IMR-90 (cell line): ENCODE data around the gene CYP4V2. TPM values are rescaled to one million over a fixed set of nuclear protein-coding genes. Genes with fewer than 3 reads are reported as not detected.

Source experiments
- ATAC-seq: fragments of 200-7000 bp; cut with Tn5 transposase; 2 replicates; pipeline ENCODE4 v1.9.1; 2020; ENCODE audit warnings: low read depth, mild to moderate bottlenecking, moderate library complexity
- BruUV-seq: library from RNA; stranded (reverse); fragments of 400-500 nt; replicated peaks from 2 replicates; lab custom pipeline; 2021; lab: Mats Ljungman, UMichigan
- CTCF ChIA-PET: fragments of 300-600 bp; formaldehyde crosslinking; extraction: SDS; loops from one replicate; lab custom pipeline; 2021; ENCODE audit warnings: antibody characterized with exemption; lab: Yijun Ruan, JAX
- POLR2A ChIA-PET: fragments of 300-600 bp; sonication (Branson Sonifier 250); formaldehyde crosslinking; loops from one replicate; lab custom pipeline; 2022; ENCODE audit warnings: antibody characterized with exemption; ENCODE audit not compliant: unreplicated experiment; lab: Charles Lee
- DNase-seq: peaks from one replicate; pipeline ENCODE4 v3.0.0; 2013
- H2AFZ ChIP-seq: replicated peaks from 2 replicates; pipeline ENCODE3; 2013; ENCODE audit warnings: low read length, mild to moderate bottlenecking; ENCODE audit not compliant: poor library complexity
- H2AK5ac ChIP-seq: 2 replicates; pipeline ENCODE4 v1.6.1; 2013; ENCODE audit warnings: low read depth, low read length, inconsistent platforms
- H2AK9ac ChIP-seq: replicated peaks from 2 replicates; pipeline ENCODE3; 2013; ENCODE audit warnings: mild to moderate bottlenecking, low read depth, low read length, moderate library complexity; ENCODE audit not compliant: poor library complexity
- H2BK120ac ChIP-seq: 2 replicates; pipeline ENCODE4 v1.6.1; 2013; ENCODE audit warnings: low read depth, low read length, inconsistent platforms
- H2BK15ac ChIP-seq: 3 replicates; pipeline ENCODE4 v1.6.1; 2013; ENCODE audit warnings: low read depth, low read length, inconsistent platforms
- H2BK20ac ChIP-seq: 2 replicates; pipeline ENCODE4 v1.6.1; 2013; ENCODE audit warnings: low read depth, mild to moderate bottlenecking, inconsistent platforms, low read length, moderate library complexity
- H2BK5ac ChIP-seq: 2 replicates; pipeline ENCODE4 v1.6.1; 2013; ENCODE audit warnings: mild to moderate bottlenecking, low read depth, low read length, inconsistent platforms; ENCODE audit not compliant: poor library complexity, severe bottlenecking
- H3K14ac ChIP-seq: replicated peaks from 2 replicates; pipeline ENCODE4 v1.6.1; 2013; ENCODE audit warnings: low read depth, low read length, inconsistent platforms
- H3K18ac ChIP-seq: 2 replicates; pipeline ENCODE4 v1.6.1; 2013; ENCODE audit warnings: low read depth, low read length, control low read depth
- H3K23ac ChIP-seq: 2 replicates; pipeline ENCODE4 v1.6.1; 2013; ENCODE audit warnings: low read depth, low read length, inconsistent platforms
- H3K27ac ChIP-seq: 2 replicates; pipeline ENCODE4 v1.5.1; 2013; ENCODE audit warnings: mild to moderate bottlenecking, control low read depth, low read length; ENCODE audit not compliant: insufficient read depth
- H3K27me3 ChIP-seq: 2 replicates; pipeline ENCODE4 v1.6.1; 2013; ENCODE audit warnings: low read length; ENCODE audit not compliant: control insufficient read depth, insufficient read depth
- H3K36me3 ChIP-seq: 2 replicates; pipeline ENCODE4 v1.6.1; 2013; ENCODE audit warnings: low read length, mixed read lengths; ENCODE audit not compliant: control insufficient read depth, insufficient read depth
- H3K4ac ChIP-seq: 2 replicates; pipeline ENCODE4 v1.6.1; 2013; ENCODE audit warnings: low read depth, low read length, inconsistent platforms
- H3K4me1 ChIP-seq: 2 replicates; pipeline ENCODE4 v1.6.1; 2013; ENCODE audit warnings: low read length, mixed read lengths; ENCODE audit not compliant: control insufficient read depth, insufficient read depth
- H3K4me2 ChIP-seq: 2 replicates; pipeline ENCODE4 v1.6.1; 2013; ENCODE audit warnings: low read depth, mild to moderate bottlenecking, control low read depth, low read length, moderate library complexity
- H3K4me3 ChIP-seq: 2 replicates; pipeline ENCODE4 v1.5.1; 2013; ENCODE audit warnings: low read depth, mild to moderate bottlenecking, control low read depth, low read length, moderate library complexity; ENCODE audit not compliant: insufficient read depth
- H3K56ac ChIP-seq: 2 replicates; pipeline ENCODE4 v1.6.1; 2013; ENCODE audit warnings: low read length, inconsistent platforms; ENCODE audit not compliant: insufficient read depth; ENCODE audit errors: extremely low read depth
- H3K79me1 ChIP-seq, 2 experiments: 2 replicates each; pipeline ENCODE4 v1.6.1; 2013; ENCODE audit warnings: low read length in 2 of 2, inconsistent platforms in 1 of 2, low read depth in 1 of 2
- H3K9ac ChIP-seq: 2 replicates; pipeline ENCODE4 v1.6.1; 2013; ENCODE audit warnings: low read depth, low read length, control low read depth
- H3K9me1 ChIP-seq: 2 replicates; pipeline ENCODE4 v1.6.1; 2013; ENCODE audit warnings: low read length, inconsistent platforms; ENCODE audit not compliant: insufficient read depth
- H3K9me3 ChIP-seq: 2 replicates; pipeline ENCODE4 v1.6.1; 2013; ENCODE audit warnings: low read length; ENCODE audit not compliant: control insufficient read depth, insufficient read depth
- H4K20me1 ChIP-seq: 2 replicates; pipeline ENCODE4 v1.6.1; 2013; ENCODE audit warnings: low read length, inconsistent platforms; ENCODE audit not compliant: insufficient read depth
- H4K5ac ChIP-seq: 2 replicates; pipeline ENCODE4 v1.6.1; 2013; ENCODE audit warnings: mild to moderate bottlenecking, low read depth, low read length, control low read depth
- H4K8ac ChIP-seq, 2 experiments: 2 replicates each; pipeline ENCODE4 v1.6.1; 2013; ENCODE audit warnings: low read depth in 2 of 2, low read length in 2 of 2, control low read depth in 1 of 2, inconsistent platforms in 1 of 2
- H4K91ac ChIP-seq: 2 replicates; pipeline ENCODE4 v1.6.1; 2013; ENCODE audit warnings: low read depth, low read length, inconsistent platforms; ENCODE audit not compliant: insufficient read depth
- CHD1 ChIP-seq: IDR thresholded peaks from 2 replicates; pipeline ENCODE4 v1.6.1; 2012; ENCODE audit warnings: low read depth, low read length, improper control_type of control experiment
- CTCF ChIP-seq: conservative IDR thresholded peaks from 2 replicates; pipeline ENCODE4 v1.5.1; 2012; ENCODE audit warnings: mild to moderate bottlenecking, low read depth, low read length, improper control_type of control experiment
- POLR2A ChIP-seq: IDR thresholded peaks from 2 replicates; pipeline ENCODE4 v1.6.1; 2012; ENCODE audit warnings: mild to moderate bottlenecking, low read depth, low read length
- RAD21 ChIP-seq: IDR thresholded peaks from 2 replicates; pipeline ENCODE4 v1.6.1; 2012; ENCODE audit warnings: low read length, improper control_type of control experiment
- SMC3 ChIP-seq: fragments of 150-350 bp; IDR thresholded peaks from 2 replicates; pipeline ENCODE4 v1.6.1; 2016; ENCODE audit warnings: low read depth, mild to moderate bottlenecking, antibody characterized with exemption, low read length, moderate library complexity
- USF2 ChIP-seq: fragments of 150-350 bp; IDR thresholded peaks from 2 replicates; pipeline ENCODE4 v1.6.1; 2017; ENCODE audit warnings: mild to moderate bottlenecking, antibody characterized with exemption, low read length, low read depth
- WGBS, 2 experiments: methylation state at CpG; one replicate each; pipeline versions ENCODE4 v1.1.5 to v1.1.7; 2013; ENCODE audit warnings: missing lambda C conversion rate in 2 of 2; ENCODE audit not compliant: insufficient read length in 1 of 2; ENCODE audit errors: extremely low coverage in 2 of 2; 5-methylcytosine and 5-hydroxymethylcytosine counted together
- dilution Hi-C: fragments of 300-500 bp; cut with HindIII; formaldehyde crosslinking; loops from one replicate; pipeline ENCODE4 v1.14.3; 2018; ENCODE audit warnings: low sequenced_read_pairs; ENCODE audit not compliant: unreplicated experiment
- in situ Hi-C: fragments of 300-500 bp; cut with MboI; formaldehyde crosslinking; loops from 3 replicates; pipeline ENCODE4 v1.14.3; 2019; ENCODE audit warnings: low sequenced_read_pairs, inconsistent platforms, mixed read lengths
- intact Hi-C: fragments of 100-400 bp; cut with micrococcal nuclease; formaldehyde crosslinking; loops from 2 replicates; pipeline ENCODE4 v1.10.0; 2022
- polyA plus RNA-seq, 3 experiments: library from polyadenylated mRNA; depleted of rRNA; stranded (reverse); fragments of >200 nt; gene quantifications; 2 replicates each; pipeline ENCODE4 v1.2.3, GENCODE V29; 2012; ENCODE audit warnings: low replicate concordance in 1 of 3
- total RNA-seq: library from RNA; depleted of rRNA; stranded (reverse); fragments of >200 nt; gene quantifications from 2 replicates; pipeline ENCODE4 v1.2.3, GENCODE V29; 2012

The CYP4V2 gene
- total and polyA plus RNA-seq, 2 of the 4 experiments (the other 2 are of a cell fraction) = 3.9 to 4.1 TPM

- Histone ChIP-seq H2BK20ac (no peak overlapping the region), H4K91ac (no peak overlapping the region), H2AFZ (peak overlapping the region; percentile 23), H3K9me1 (no peaks in the 10 kb centered on the region), H3K27ac (no peak overlapping the region), H4K5ac (no peak overlapping the region), H2BK5ac (no peak overlapping the region), H3K4me2 (no peak overlapping the region), H3K14ac (no peak overlapping the region), H3K27me3 (no peaks in the 10 kb centered on the region), H3K9me3 (no peaks in the 10 kb centered on the region), H3K4me3 (no peak overlapping the region), H3K36me3 (no peaks in the 10 kb centered on the region), H3K56ac (no peak overlapping the region), H3K23ac (no peak overlapping the region), H3K4me1 (no peaks in the 10 kb centered on the region), H3K4ac (no peak overlapping the region), H4K8ac (no peak overlapping the region), H3K18ac (no peak overlapping the region), H3K9ac (no peak overlapping the region), H2BK15ac (no peak overlapping the region), H3K79me1 (no peaks in the 10 kb centered on the region), H2BK120ac (no peak overlapping the region), H2AK5ac (no peak overlapping the region), H4K20me1 (no peaks in the 10 kb centered on the region), H2AK9ac (no peak overlapping the region)
- no TSS peak for BruUV-seq
- POLR2A ChIA-PET = no interaction called here
- WGBS, 2 experiments = 84% methylated on average over 8 of the region's 16 CpGs; no CpG with 5 or more reads in 1 of the 2 experiments
- CTCF ChIA-PET = interaction anchor here (0.8 kb wide), 1 partner anchor 66 kb away, joined by 3 read pairs; no protein-coding TSS in a partner anchor
- TF ChIP-seq SMC3 = no peak
- no peak for TF ChIP-seq POLR2A
- TF ChIP-seq CHD1 = no peak
- no peak for TF ChIP-seq USF2
- no peak for TF ChIP-seq RAD21
- TF ChIP-seq CTCF = no peak
- intact Hi-C loops (no loop called here), in situ Hi-C loops (no loop called here), dilution Hi-C loops (no loop called here)
- ATAC-seq (no peak), DNase-seq (no peak)
These were observed 21.2 kb upstream of the CYP4V2 start for GRCh38 chr4:186169945-186170802.
